Measurements from ENCODE around the gene ARHGAP15. TPM values are rescaled to one million over a fixed set of nuclear protein-coding genes. Genes with fewer than 3 reads are reported as not detected.

Gene ARHGAP15
- total RNA-seq, 1 donor from 2014 or later = 18.5 TPM

- H3K27me3 ChIP-seq (ENCODE audit: low read depth) = no peaks in the 10 kb centered on the region
- no peak for TF ChIP-seq CTCF (IDR thresholded peaks at IDR 0.05)
- intact Hi-C loops (cut with DNase I) = no loop called here
These were observed 590.2 kb downstream of the ARHGAP15 start for GRCh38 chr2:143719406-143719805.

GRCh38 chr2:143720095-143720664 is 591.0 kb downstream of the ARHGAP15 start:
- no peak overlapping the region for H3K27ac ChIP-seq
- no peak for DNase-seq
- intact Hi-C loops (cut with DNase I) = no loop called here
- no peaks in the 10 kb centered on the region for H3K36me3 ChIP-seq
- ATAC-seq = no peak
- H3K9me3 ChIP-seq = no peaks in the 10 kb centered on the region
- no peaks in the 10 kb centered on the region for H3K27me3 ChIP-seq (ENCODE audit: low read depth)
- no peak for TF ChIP-seq CTCF (IDR thresholded peaks at IDR 0.05)
- H3K4me3 ChIP-seq = no peak overlapping the region
- no peaks in the 10 kb centered on the region for H3K4me1 ChIP-seq

More at GRCh38 chr2:143719406-143719805, 590.2 kb downstream of the ARHGAP15 start:
- H3K27ac ChIP-seq = no peak overlapping the region
- no peak for ATAC-seq
- H3K36me3 ChIP-seq = no peaks in the 10 kb centered on the region
- no peaks in the 10 kb centered on the region for H3K4me1 ChIP-seq
- no peaks in the 10 kb centered on the region for H3K9me3 ChIP-seq
- DNase-seq = no peak
- H3K4me3 ChIP-seq = no peak overlapping the region

DNA sequence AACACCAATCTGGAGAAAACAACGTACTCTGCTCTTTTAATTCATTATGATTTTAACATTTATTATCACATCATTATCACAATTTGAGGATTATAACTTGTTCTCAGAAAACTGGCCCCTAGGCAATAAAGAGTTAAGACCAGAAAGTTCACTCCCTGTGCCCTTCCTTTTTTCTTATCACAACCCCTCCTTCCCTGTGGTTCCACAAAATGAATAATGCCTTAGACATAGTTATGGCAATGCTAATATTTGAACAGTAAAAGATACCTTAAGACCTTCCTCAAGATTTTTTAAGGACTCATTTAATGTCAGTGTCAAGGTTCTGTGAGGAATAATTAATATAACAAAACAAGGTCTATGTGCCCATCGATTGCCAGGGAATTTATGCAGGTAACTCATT is 596.2 kb downstream of the ARHGAP15 start:
- ATAC-seq = no peak
- no peak for TF ChIP-seq CTCF (IDR thresholded peaks at IDR 0.05)

DNA sequence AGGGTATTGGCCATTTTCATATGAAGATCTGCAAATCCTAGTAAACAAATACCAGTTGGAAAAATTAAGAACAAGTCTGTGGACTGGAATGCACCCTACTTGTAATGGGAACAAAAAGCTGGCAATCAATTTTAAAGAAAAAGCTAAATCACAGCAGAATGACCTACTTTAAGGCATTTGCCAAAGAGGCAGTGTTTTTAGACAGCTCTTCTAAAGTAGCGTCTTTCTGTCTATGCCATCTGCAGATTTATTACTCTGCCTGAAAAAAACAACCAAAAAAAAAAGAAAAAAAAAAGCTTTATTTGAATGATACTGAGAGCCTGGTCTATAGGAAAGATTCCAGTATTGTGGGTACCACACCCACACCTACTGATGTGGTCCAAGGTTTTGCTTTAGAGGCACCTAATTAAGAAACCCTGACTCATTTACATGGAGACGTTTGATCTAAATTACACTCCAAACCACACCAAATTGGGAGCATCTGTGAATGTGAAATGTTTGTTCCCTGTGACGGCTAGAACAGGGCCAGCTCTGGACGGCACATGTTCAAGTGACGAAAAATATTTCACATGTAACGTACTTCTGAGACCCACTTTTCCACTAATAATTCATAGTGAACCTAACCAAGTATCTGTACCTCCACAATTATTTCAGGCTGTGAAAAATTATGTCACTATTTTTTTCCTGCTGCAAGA is 597.1 kb downstream of the ARHGAP15 start:
- H3K4me1 ChIP-seq = no peaks in the 10 kb centered on the region
- H3K27ac ChIP-seq = no peak overlapping the region
- H3K4me3 ChIP-seq = no peak overlapping the region
- no peaks in the 10 kb centered on the region for H3K36me3 ChIP-seq
- no peaks in the 10 kb centered on the region for H3K9me3 ChIP-seq
- H3K27me3 ChIP-seq (ENCODE audit: low read depth) = no peaks in the 10 kb centered on the region
- TF ChIP-seq CTCF (IDR thresholded peaks at IDR 0.05) = no peak
- intact Hi-C loops (cut with DNase I) = no loop called here
- DNase-seq (no peak), ATAC-seq (no peak)

More for the DNA sequence above, 596.2 kb downstream of the ARHGAP15 start:
- no peaks in the 10 kb centered on the region for H3K36me3 ChIP-seq
- no peak overlapping the region for H3K27ac ChIP-seq
- no peaks in the 10 kb centered on the region for H3K9me3 ChIP-seq
- intact Hi-C loops (cut with DNase I) = no loop called here
- no peak for DNase-seq
- no peak overlapping the region for H3K4me3 ChIP-seq
- no peaks in the 10 kb centered on the region for H3K4me1 ChIP-seq
- no peaks in the 10 kb centered on the region for H3K27me3 ChIP-seq (ENCODE audit: low read depth)

DNA sequence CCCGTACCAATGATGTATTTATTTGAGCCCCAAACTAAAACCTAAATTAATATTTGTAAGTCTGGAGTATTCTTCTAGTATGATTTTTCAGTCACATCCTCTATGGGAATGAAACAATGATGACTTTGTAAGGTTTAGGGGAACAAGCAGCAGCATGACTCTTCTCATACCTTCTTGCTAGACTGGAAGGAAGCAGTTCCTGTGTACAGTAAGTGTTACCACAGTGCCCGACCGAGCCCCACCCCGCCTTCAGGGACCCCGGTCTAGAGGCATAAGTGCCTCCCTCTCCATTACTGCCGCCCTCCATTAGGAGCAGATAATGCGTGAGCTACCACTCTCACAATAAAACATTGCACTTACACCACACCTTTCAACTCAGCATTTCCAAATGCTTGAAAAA is 599.3 kb downstream of the ARHGAP15 start:
- intact Hi-C loops (cut with DNase I) = no loop called here
- no peak for TF ChIP-seq CTCF (IDR thresholded peaks at IDR 0.05)
- ATAC-seq = no peak
- H3K27ac ChIP-seq = no peak overlapping the region
- H3K9me3 ChIP-seq = no peaks in the 10 kb centered on the region
- no peak overlapping the region for H3K4me3 ChIP-seq
- DNase-seq = no peak
- H3K27me3 ChIP-seq (ENCODE audit: low read depth) = no peaks in the 10 kb centered on the region
- H3K4me1 ChIP-seq = no peaks in the 10 kb centered on the region
- H3K36me3 ChIP-seq = no peaks in the 10 kb centered on the region

Measured in lower lobe of right lung (tissue), 2 donors.